ENCODE results near the gene MYADML2. TPM values are rescaled to one million over a fixed set of nuclear protein-coding genes. Genes with fewer than 3 reads are reported as not detected.

Gene MYADML2
- total RNA-seq, 1 donor from 2014 or later: not detected

GRCh38 chr17:81932333-81932983 is 14.6 kb downstream of the MYADML2 start:
- Mint-ChIP-seq H3K27ac (no peak overlapping the region), H3K9me3 (no peaks in the 10 kb centered on the region), H3K27me3 (no peaks in the 10 kb centered on the region), H3K4me1 (ENCODE audit: unreplicated experiment) (peaks cover 3% of the 10 kb centered on the region), H3K36me3 (no peaks in the 10 kb centered on the region), H3K4me3 (no peak overlapping the region)
- no peak for TF ChIP-seq CTCF (conservative IDR thresholded peaks at IDR 0.05)
- no peak for DNase-seq (ENCODE audit: extremely low spot score, unreplicated experiment)

- Mint-ChIP-seq H3K27me3 (no peaks in the 10 kb centered on the region), H3K36me3 (no peaks in the 10 kb centered on the region), H3K27ac (no peak overlapping the region), H3K9me3 (no peaks in the 10 kb centered on the region), H3K4me1 (ENCODE audit: unreplicated experiment) (peaks cover 3% of the 10 kb centered on the region), H3K4me3 (no peak overlapping the region)
- TF ChIP-seq CTCF (conservative IDR thresholded peaks at IDR 0.05): no peak
- no peak for DNase-seq (ENCODE audit: extremely low spot score, unreplicated experiment)
Observed at GRCh38 chr17:81931557-81932332, 15.3 kb downstream of the MYADML2 start.

- H3K36me3 Mint-ChIP-seq: no peaks in the 10 kb centered on the region
- no peak for TF ChIP-seq CTCF (conservative IDR thresholded peaks at IDR 0.05)
- H3K27ac Mint-ChIP-seq: peak overlapping the region; percentile 18
- H3K9me3 Mint-ChIP-seq: no peaks in the 10 kb centered on the region
- no peak for DNase-seq (ENCODE audit: extremely low spot score, unreplicated experiment)
- H3K4me3 Mint-ChIP-seq: peak overlapping the region; percentile 42
- H3K4me1 Mint-ChIP-seq (ENCODE audit: unreplicated experiment): peaks cover 7% of the 10 kb centered on the region
- H3K27me3 Mint-ChIP-seq: no peaks in the 10 kb centered on the region
Observed at GRCh38 chr17:81931189-81931556, 15.9 kb downstream of the MYADML2 start.

- no peak for DNase-seq (ENCODE audit: extremely low spot score, unreplicated experiment)
- Mint-ChIP-seq H3K4me3 (peak overlapping the region; percentile 42), H3K27me3 (no peaks in the 10 kb centered on the region), H3K9me3 (no peaks in the 10 kb centered on the region), H3K36me3 (no peaks in the 10 kb centered on the region), H3K4me1 (ENCODE audit: unreplicated experiment) (peaks cover 9% of the 10 kb centered on the region), H3K27ac (peak overlapping the region; percentile 18)
- TF ChIP-seq CTCF (conservative IDR thresholded peaks at IDR 0.05): no peak
Observed at GRCh38 chr17:81930142-81931125, 16.6 kb downstream of the MYADML2 start.

Data from type B pancreatic cell (in vitro differentiated cells).